A549 (cell line): ENCODE measurements around the gene MYLK.

Experiments
- JUN ChIP-seq, 2 experiments: fragments of >200 bp; sonication (Bioruptor Twin); formaldehyde crosslinking; IDR thresholded peaks; 2 replicates in 1 of 2; 3 replicates in 1 of 2; pipeline ENCODE4 v1.6.1; 2016 to 2017
- KDM1A ChIP-seq: fragments of 200-600 bp; sonication (generic); IDR thresholded peaks from 2 replicates; pipeline ENCODE4 v1.6.1; 2016; ENCODE audit warnings: low read depth, mild to moderate bottlenecking
- PHF8 ChIP-seq: fragments of 200-600 bp; sonication (generic); IDR thresholded peaks from 2 replicates; pipeline ENCODE4 v1.6.1; 2016; ENCODE audit warnings: low read depth, mild to moderate bottlenecking, antibody characterized with exemption, moderate library complexity, borderline replicate concordance
- POLR2A ChIP-seq: IDR thresholded peaks from 2 replicates; pipeline ENCODE4 v1.6.1; 2012; ENCODE audit warnings: mild to moderate bottlenecking, low read length
- RAD21 ChIP-seq, 2 experiments: fragments of >200 bp in 1 of 2; sonication (Bioruptor Twin) in 1 of 2; formaldehyde crosslinking in 1 of 2; IDR thresholded peaks in 1 of 2; conservative IDR thresholded peaks in 1 of 2; 2 replicates in 1 of 2; 3 replicates in 1 of 2; pipeline ENCODE4 v1.6.1; 2012 to 2018; ENCODE audit warnings: inconsistent platforms in 1 of 2
- TF ChIP-seq, protein P1 (sequence below): fragments of >200 bp; sonication (Bioruptor Twin); formaldehyde crosslinking; IDR thresholded peaks from 3 replicates; pipeline ENCODE4 v1.5.1; 2016
- TF ChIP-seq, protein P2 (sequence below): fragments of 450-650 bp; IDR thresholded peaks from 2 replicates; pipeline ENCODE4 v1.6.1; 2014; ENCODE audit warnings: antibody characterized with exemption

- TF ChIP-seq RAD21 (conservative IDR thresholded peaks at IDR 0.05 in 1 of 2, IDR thresholded peaks at IDR 0.05 in 1 of 2) (no peak), PHF8 (no peak), POLR2A (no peak), JUN (IDR thresholded peaks at IDR 0.05) (no peak), KDM1A (no peak)
- TF ChIP-seq, protein P1, sequence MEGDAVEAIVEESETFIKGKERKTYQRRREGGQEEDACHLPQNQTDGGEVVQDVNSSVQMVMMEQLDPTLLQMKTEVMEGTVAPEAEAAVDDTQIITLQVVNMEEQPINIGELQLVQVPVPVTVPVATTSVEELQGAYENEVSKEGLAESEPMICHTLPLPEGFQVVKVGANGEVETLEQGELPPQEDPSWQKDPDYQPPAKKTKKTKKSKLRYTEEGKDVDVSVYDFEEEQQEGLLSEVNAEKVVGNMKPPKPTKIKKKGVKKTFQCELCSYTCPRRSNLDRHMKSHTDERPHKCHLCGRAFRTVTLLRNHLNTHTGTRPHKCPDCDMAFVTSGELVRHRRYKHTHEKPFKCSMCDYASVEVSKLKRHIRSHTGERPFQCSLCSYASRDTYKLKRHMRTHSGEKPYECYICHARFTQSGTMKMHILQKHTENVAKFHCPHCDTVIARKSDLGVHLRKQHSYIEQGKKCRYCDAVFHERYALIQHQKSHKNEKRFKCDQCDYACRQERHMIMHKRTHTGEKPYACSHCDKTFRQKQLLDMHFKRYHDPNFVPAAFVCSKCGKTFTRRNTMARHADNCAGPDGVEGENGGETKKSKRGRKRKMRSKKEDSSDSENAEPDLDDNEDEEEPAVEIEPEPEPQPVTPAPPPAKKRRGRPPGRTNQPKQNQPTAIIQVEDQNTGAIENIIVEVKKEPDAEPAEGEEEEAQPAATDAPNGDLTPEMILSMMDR = no peak
- TF ChIP-seq, protein P2, sequence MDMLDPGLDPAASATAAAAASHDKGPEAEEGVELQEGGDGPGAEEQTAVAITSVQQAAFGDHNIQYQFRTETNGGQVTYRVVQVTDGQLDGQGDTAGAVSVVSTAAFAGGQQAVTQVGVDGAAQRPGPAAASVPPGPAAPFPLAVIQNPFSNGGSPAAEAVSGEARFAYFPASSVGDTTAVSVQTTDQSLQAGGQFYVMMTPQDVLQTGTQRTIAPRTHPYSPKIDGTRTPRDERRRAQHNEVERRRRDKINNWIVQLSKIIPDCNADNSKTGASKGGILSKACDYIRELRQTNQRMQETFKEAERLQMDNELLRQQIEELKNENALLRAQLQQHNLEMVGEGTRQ = no peak
Observed at GRCh38 chr3:123881771-123882170, 2.4 kb downstream of the MYLK start.
